ENCODE results near the gene SPATA9. TPM values are rescaled to one million over a fixed set of nuclear protein-coding genes. Genes with fewer than 3 reads are reported as not detected.
A peak's percentile ranks its signal among the peaks of the same experiment; 100 is the strongest.

The SPATA9 gene
- total and polyA plus RNA-seq, 2 donors (not counting 3 experiments of a cell fraction or from before 2014, with no cell fraction given): 0.07 TPM; not detected in 1

GRCh38 chr5:95730011-95730700, 47.4 kb upstream of the SPATA9 start:
- H3K4me2 ChIP-seq (ENCODE audit: insufficient read depth, low read length): peak overlapping the region; percentile 95
- H3K27ac ChIP-seq (ENCODE audit: insufficient read depth, low read depth, low read length): peak overlapping the region; percentile 56
- H3K4me3 ChIP-seq (replicated peaks in 1 of 3; ENCODE audit: insufficient read depth in 1 of 3, low read depth in 1 of 3, low read length in 3 of 3): peak overlapping the region; percentile 35 to 95 (median 74)
- H3K4me1 ChIP-seq (ENCODE audit: control insufficient read depth, extremely low read depth, insufficient read depth, low read length): peaks cover 47% of the 10 kb centered on the region
- BruUV-seq (replicated peaks): no TSS peak
- dilution Hi-C loops (cut with MboI; ENCODE audit: extremely low pct_ligation_motif_present, low sequenced_read_pairs): no loop called here
- TF ChIP-seq EZH2 (IDR thresholded peaks at IDR 0.05; ENCODE audit: borderline replicate concordance, low read depth, low read length, severe bottlenecking) (no peak), POLR2A (IDR thresholded peaks at IDR 0.05; ENCODE audit: low read depth, low read length) (no peak), GATA2 (IDR thresholded peaks at IDR 0.05; ENCODE audit: insufficient read depth, insufficient read length, low read depth, low read length) (no peak)
- peak overlapping the region; percentile 54 for H3K9ac ChIP-seq (replicated peaks; ENCODE audit: extremely low read depth, insufficient read depth, low read length)
- H3K79me2 ChIP-seq (ENCODE audit: control insufficient read depth, insufficient read depth, low read length): peaks cover 7% of the 10 kb centered on the region
- H3K9me1 ChIP-seq (replicated peaks; ENCODE audit: control insufficient read depth, extremely low read depth, insufficient read depth, low read length): no peaks in the 10 kb centered on the region
- H3K36me3 ChIP-seq (ENCODE audit: control insufficient read depth in 2 of 2, extremely low read depth in 1 of 2, insufficient read depth in 2 of 2, low read length in 2 of 2): no peaks in the 10 kb centered on the region
- no peaks in the 10 kb centered on the region for H4K20me1 ChIP-seq (replicated peaks; ENCODE audit: control insufficient read depth, extremely low read depth, insufficient read depth, low read length)
- no peaks in the 10 kb centered on the region for H3K27me3 ChIP-seq (ENCODE audit: control insufficient read depth in 2 of 2, insufficient read depth in 2 of 2, low read length in 2 of 2)
- ChIA-PET POLR2A (interaction anchor here (0.6 to 1.3 kb wide), 6 partner anchors 10 to 551 kb away, joined by 3 to 6 read pairs (median 4); partner anchors contain the start of gene GLRX), CTCF (interaction anchor here (0.8 to 2.9 kb wide), 17 partner anchors 11 to 117 kb away, joined by 3 to 41 read pairs (median 4); partner anchors contain the start of gene RFESD)
- intact Hi-C loops (cut with micrococcal nuclease): loop anchor here (2.0 to 5.0 kb wide), 8 partner anchors 13 to 232 kb away; partner anchors contain the start of genes ARSK, ELL2 and GLRX
- DNase-seq (ENCODE audit: low read depth, low spot score): no peak
- peak; percentile 40 for FAIRE-seq
- H2AFZ ChIP-seq (ENCODE audit: low read depth, low read length): peak overlapping the region; percentile 2
- H3K9me3 ChIP-seq (replicated peaks; ENCODE audit: control insufficient read depth, insufficient read depth, low read length): no peaks in the 10 kb centered on the region

- TSS peak; percentile 12 for BruUV-seq (replicated peaks)
- peak overlapping the region; percentile 17 for H3K4me2 ChIP-seq (ENCODE audit: insufficient read depth, low read length)
- dilution Hi-C loops (cut with MboI; ENCODE audit: extremely low pct_ligation_motif_present, low sequenced_read_pairs): no loop called here
- TF ChIP-seq EZH2 (IDR thresholded peaks at IDR 0.05; ENCODE audit: borderline replicate concordance, low read depth, low read length, severe bottlenecking): no peak
- TF ChIP-seq, protein P1, sequence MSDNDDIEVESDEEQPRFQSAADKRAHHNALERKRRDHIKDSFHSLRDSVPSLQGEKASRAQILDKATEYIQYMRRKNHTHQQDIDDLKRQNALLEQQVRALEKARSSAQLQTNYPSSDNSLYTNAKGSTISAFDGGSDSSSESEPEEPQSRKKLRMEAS (IDR thresholded peaks at IDR 0.05; ENCODE audit: insufficient read depth, insufficient read length): no peak
- TF ChIP-seq POLR2AphosphoS5 (IDR thresholded peaks at IDR 0.05; ENCODE audit: insufficient read depth, low read depth, low read length): no peak
- no peak for TF ChIP-seq POLR2A (IDR thresholded peaks at IDR 0.05; ENCODE audit: low read depth, low read length)
- no peak for TF ChIP-seq FOS (IDR thresholded peaks at IDR 0.05; ENCODE audit: borderline replicate concordance, insufficient read depth, low read length)
- TF ChIP-seq GATA2 (IDR thresholded peaks at IDR 0.05; ENCODE audit: insufficient read depth, insufficient read length, low read depth, low read length): no peak
- TF ChIP-seq CTCF (IDR thresholded peaks at IDR 0.05; ENCODE audit: extremely low read depth in 1 of 2, insufficient read depth in 1 of 2, low read depth in 1 of 2, low read length in 2 of 2): no peak
- no peak for TF ChIP-seq JUN (IDR thresholded peaks at IDR 0.05; ENCODE audit: borderline replicate concordance, insufficient read depth, insufficient read length, low read depth)
- TF ChIP-seq MYC (IDR thresholded peaks at IDR 0.05; ENCODE audit: low read depth, low read length): no peak
- H3K9me1 ChIP-seq (replicated peaks; ENCODE audit: control insufficient read depth, extremely low read depth, insufficient read depth, low read length): no peaks in the 10 kb centered on the region
- no peaks in the 10 kb centered on the region for H4K20me1 ChIP-seq (replicated peaks; ENCODE audit: control insufficient read depth, extremely low read depth, insufficient read depth, low read length)
- FAIRE-seq (no peak), DNase-seq (ENCODE audit: low read depth, low spot score) (no peak)
- H3K9me3 ChIP-seq (replicated peaks; ENCODE audit: control insufficient read depth, insufficient read depth, low read length): no peaks in the 10 kb centered on the region
- H3K4me3 ChIP-seq (replicated peaks in 1 of 3; ENCODE audit: insufficient read depth in 1 of 3, low read depth in 1 of 3, low read length in 3 of 3): no peak overlapping the region
- H2AFZ ChIP-seq (ENCODE audit: low read depth, low read length): no peak overlapping the region
- intact Hi-C loops (cut with micrococcal nuclease): loop anchor here (2.0 to 5.0 kb wide), 8 partner anchors 13 to 233 kb away; partner anchors contain the start of genes ARSK, ELL2 and GLRX
- ChIA-PET POLR2A (no interaction called here), CTCF (no interaction called here)
- H3K9ac ChIP-seq (replicated peaks; ENCODE audit: extremely low read depth, insufficient read depth, low read length): no peak overlapping the region
- no peak overlapping the region for H3K27ac ChIP-seq (ENCODE audit: insufficient read depth, low read depth, low read length)
- no peaks in the 10 kb centered on the region for H3K36me3 ChIP-seq (ENCODE audit: control insufficient read depth in 2 of 2, extremely low read depth in 1 of 2, insufficient read depth in 2 of 2, low read length in 2 of 2)
- no peaks in the 10 kb centered on the region for H3K27me3 ChIP-seq (ENCODE audit: control insufficient read depth in 2 of 2, insufficient read depth in 2 of 2, low read length in 2 of 2)
- H3K4me1 ChIP-seq (ENCODE audit: control insufficient read depth, extremely low read depth, insufficient read depth, low read length): peaks cover 47% of the 10 kb centered on the region
- H3K79me2 ChIP-seq (ENCODE audit: control insufficient read depth, insufficient read depth, low read length): peaks cover 7% of the 10 kb centered on the region
Observed at GRCh38 chr5:95729115-95730010, 46.6 kb upstream of the SPATA9 start.
